Type B pancreatic cell (in vitro differentiated cells): ENCODE results near the gene PARP15. TPM values are rescaled to one million over a fixed set of nuclear protein-coding genes. Genes with fewer than 3 reads are reported as not detected.
A peak's percentile ranks its signal among the peaks of the same experiment; 100 is the strongest.
"Not testable (repeated sequence)": the region's sequence is repeated elsewhere in the genome, so short reads cannot be mapped to it uniquely, and the experiment has no call there.

Source experiments
- DNase-seq: peaks from one replicate; pipeline ENCODE4 v3.0.0; 2021; ENCODE audit warnings: mixed read lengths; ENCODE audit not compliant: unreplicated experiment; ENCODE audit errors: extremely low spot score
- H3K27ac Mint-ChIP-seq: 2 replicates; pipeline ENCODE4 v1.8.0; 2021; ENCODE audit warnings: mild to moderate bottlenecking, mixed read lengths
- H3K27me3 Mint-ChIP-seq: 2 replicates; pipeline ENCODE4 v1.8.0; 2021; ENCODE audit warnings: mixed read lengths
- H3K36me3 Mint-ChIP-seq: 2 replicates; pipeline ENCODE4 v1.8.0; 2021; ENCODE audit warnings: mixed read lengths
- H3K4me1 Mint-ChIP-seq: one replicate; pipeline ENCODE4 v1.8.0; 2021; ENCODE audit warnings: mixed read lengths; ENCODE audit not compliant: unreplicated experiment
- H3K4me3 Mint-ChIP-seq: 2 replicates; pipeline ENCODE4 v1.8.0; 2021; ENCODE audit warnings: mild to moderate bottlenecking, mixed read lengths
- H3K9me3 Mint-ChIP-seq: 2 replicates; pipeline ENCODE4 v1.8.0; 2021; ENCODE audit warnings: mixed read lengths
- total RNA-seq: library from RNA; stranded (reverse); gene quantifications from 2 replicates; pipeline ENCODE4 v1.2.1, GENCODE V29; 2021; ENCODE audit warnings: low replicate concordance
- TF ChIP-seq, protein P1 (sequence below): fragments of 200-600 bp; sonication (generic); conservative IDR thresholded peaks from 2 replicates; pipeline ENCODE4 v1.5.0; 2021; ENCODE audit warnings: antibody characterized with exemption, mild to moderate bottlenecking

Gene PARP15
- total RNA-seq, 1 donor from 2014 or later: 0.29 TPM

DNA sequence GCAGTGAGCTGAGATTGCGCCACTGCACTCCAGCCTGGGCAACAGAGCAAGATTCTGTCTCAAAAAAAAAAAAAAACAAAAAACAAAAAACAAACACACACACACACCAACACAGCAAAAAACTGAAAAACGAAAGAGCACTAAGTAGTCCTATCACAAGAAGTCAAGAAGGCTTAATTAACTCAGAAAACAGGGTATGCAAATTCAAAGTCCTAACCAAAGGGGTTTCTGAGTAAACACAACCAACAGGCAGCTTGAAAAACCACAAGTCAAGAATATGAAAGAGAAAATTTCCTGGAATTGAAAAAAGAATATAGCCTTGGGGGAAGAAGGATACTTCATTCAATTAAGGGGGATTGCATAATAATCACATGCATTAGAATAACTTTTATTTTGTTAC lies 65.5 kb downstream of the PARP15 start:
- no peaks in the 10 kb centered on the region for H3K36me3 Mint-ChIP-seq
- H3K4me3 Mint-ChIP-seq: no peak overlapping the region
- no peaks in the 10 kb centered on the region for H3K27me3 Mint-ChIP-seq
- no peaks in the 10 kb centered on the region for H3K9me3 Mint-ChIP-seq
- no peak for DNase-seq
- TF ChIP-seq, protein P1, sequence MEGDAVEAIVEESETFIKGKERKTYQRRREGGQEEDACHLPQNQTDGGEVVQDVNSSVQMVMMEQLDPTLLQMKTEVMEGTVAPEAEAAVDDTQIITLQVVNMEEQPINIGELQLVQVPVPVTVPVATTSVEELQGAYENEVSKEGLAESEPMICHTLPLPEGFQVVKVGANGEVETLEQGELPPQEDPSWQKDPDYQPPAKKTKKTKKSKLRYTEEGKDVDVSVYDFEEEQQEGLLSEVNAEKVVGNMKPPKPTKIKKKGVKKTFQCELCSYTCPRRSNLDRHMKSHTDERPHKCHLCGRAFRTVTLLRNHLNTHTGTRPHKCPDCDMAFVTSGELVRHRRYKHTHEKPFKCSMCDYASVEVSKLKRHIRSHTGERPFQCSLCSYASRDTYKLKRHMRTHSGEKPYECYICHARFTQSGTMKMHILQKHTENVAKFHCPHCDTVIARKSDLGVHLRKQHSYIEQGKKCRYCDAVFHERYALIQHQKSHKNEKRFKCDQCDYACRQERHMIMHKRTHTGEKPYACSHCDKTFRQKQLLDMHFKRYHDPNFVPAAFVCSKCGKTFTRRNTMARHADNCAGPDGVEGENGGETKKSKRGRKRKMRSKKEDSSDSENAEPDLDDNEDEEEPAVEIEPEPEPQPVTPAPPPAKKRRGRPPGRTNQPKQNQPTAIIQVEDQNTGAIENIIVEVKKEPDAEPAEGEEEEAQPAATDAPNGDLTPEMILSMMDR: no peak
- no peak overlapping the region for H3K27ac Mint-ChIP-seq
- no peaks in the 10 kb centered on the region for H3K4me1 Mint-ChIP-seq

- Mint-ChIP-seq H3K4me3 (no peak overlapping the region), H3K4me1 (no peaks in the 10 kb centered on the region), H3K36me3 (no peaks in the 10 kb centered on the region), H3K27me3 (peaks cover 2% of the 10 kb centered on the region), H3K9me3 (no peaks in the 10 kb centered on the region), H3K27ac (no peak overlapping the region)
- DNase-seq: no peak
- TF ChIP-seq, protein P1: no peak
These were observed 68.9 kb downstream of the PARP15 start for GRCh38 chr3:122646146-122646988.

DNA sequence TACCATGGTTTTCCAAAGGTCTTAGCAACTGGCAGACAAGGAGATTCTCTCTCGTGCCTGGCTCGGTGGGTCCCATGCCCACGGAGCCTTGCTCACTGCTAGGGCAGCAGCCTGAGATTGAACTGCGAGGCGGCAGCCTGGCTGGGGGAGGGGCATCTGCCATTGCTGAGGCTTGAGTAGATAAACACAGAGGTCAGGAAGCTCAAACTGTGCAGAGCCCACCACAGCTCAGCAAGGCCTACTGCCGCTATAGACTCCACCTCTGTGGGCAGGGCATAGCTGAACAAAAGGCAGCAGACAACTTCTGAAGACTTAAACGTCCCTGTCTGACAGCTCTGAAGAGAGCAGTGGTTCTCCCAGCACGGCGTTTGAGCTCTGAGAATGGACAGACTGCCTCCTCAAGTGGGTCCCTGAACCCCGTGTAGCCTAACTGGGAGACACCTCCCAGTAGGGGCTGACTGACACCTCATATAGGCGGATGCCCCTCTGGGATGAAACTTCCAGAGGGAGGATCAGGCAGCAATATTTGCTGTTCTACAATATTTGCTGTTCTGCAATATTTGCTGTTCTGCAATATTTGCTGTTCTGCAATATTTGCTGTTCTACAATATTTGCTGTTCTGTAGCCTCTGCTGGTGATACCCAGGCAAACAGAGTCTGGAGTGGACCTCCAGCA lies 73.9 kb downstream of the PARP15 start:
- not testable (repeated sequence) for H3K27me3 Mint-ChIP-seq, H3K36me3 Mint-ChIP-seq, H3K4me1 Mint-ChIP-seq, H3K27ac Mint-ChIP-seq, DNase-seq, H3K9me3 Mint-ChIP-seq
- H3K4me3 Mint-ChIP-seq: peak overlapping the region; percentile 49

- H3K9me3 Mint-ChIP-seq, H3K27ac Mint-ChIP-seq, H3K36me3 Mint-ChIP-seq, H3K4me1 Mint-ChIP-seq, H3K27me3 Mint-ChIP-seq, DNase-seq: not testable (repeated sequence)
- H3K4me3 Mint-ChIP-seq: peak overlapping the region; percentile 49
These were observed 74.5 kb downstream of the PARP15 start for GRCh38 chr3:122651962-122652361.

DNA sequence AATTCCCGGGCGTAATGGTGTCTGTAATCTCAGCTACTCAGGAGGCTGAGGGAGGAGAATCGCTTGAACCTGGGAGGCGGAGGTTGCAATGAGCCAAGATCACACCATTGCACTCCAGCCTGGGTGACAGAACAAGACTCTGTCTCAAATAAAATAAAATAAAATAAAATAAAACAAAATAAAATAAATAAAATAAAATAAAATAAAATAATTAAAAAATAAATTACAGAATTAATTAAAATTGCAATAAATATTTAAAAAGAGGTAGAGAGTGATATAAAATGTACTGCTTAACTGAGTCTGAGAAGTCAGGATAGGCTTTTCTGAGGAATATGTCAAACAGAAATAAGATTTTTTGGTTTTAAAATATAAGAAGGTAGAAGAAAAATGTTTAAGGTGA lies 80.9 kb downstream of the PARP15 start:
- not testable (repeated sequence) for H3K36me3 Mint-ChIP-seq, H3K4me1 Mint-ChIP-seq, H3K27ac Mint-ChIP-seq, H3K4me3 Mint-ChIP-seq, DNase-seq, H3K9me3 Mint-ChIP-seq
- H3K27me3 Mint-ChIP-seq: peaks cover 20% of the 10 kb centered on the region

- H3K27ac Mint-ChIP-seq: no peak overlapping the region
- peak; percentile 34 for DNase-seq
- H3K4me3 Mint-ChIP-seq: no peak overlapping the region
- no peaks in the 10 kb centered on the region for H3K36me3 Mint-ChIP-seq
- TF ChIP-seq, protein P1: no peak
- H3K27me3 Mint-ChIP-seq: peaks cover 20% of the 10 kb centered on the region
- H3K9me3 Mint-ChIP-seq: peaks cover 7% of the 10 kb centered on the region
- H3K4me1 Mint-ChIP-seq: no peaks in the 10 kb centered on the region
These were observed 83.0 kb downstream of the PARP15 start for GRCh38 chr3:122660297-122660974.

DNA sequence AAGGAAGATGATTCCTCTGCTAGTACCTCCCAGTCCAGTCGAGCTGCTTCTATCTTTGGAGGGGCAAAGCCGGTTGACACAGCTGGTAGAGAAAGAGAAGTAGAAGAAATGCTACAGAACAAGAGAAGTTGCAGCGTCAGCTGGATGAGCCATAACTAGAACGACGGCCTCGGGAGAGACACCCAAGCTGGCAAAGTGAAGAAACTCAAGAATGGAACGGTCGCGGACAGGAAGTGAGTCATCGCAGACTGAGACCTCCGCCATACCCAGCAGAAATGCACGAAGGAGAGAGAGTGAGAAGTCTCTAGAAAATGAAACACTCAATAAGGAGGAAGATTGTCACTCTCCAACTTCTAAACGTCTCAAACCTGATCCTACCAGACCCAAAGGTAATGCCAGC lies 84.2 kb downstream of the PARP15 start:
- no peaks in the 10 kb centered on the region for H3K36me3 Mint-ChIP-seq
- no peaks in the 10 kb centered on the region for H3K4me1 Mint-ChIP-seq
- TF ChIP-seq, protein P1: no peak
- H3K4me3 Mint-ChIP-seq: no peak overlapping the region
- peaks cover 7% of the 10 kb centered on the region for H3K9me3 Mint-ChIP-seq
- no peak for DNase-seq
- no peak overlapping the region for H3K27ac Mint-ChIP-seq
- H3K27me3 Mint-ChIP-seq: peaks cover 20% of the 10 kb centered on the region
